ENCODE measurements around the gene PSME3IP1. TPM values are rescaled to one million over a fixed set of nuclear protein-coding genes. Genes with fewer than 3 reads are reported as not detected.
"Not testable (repeated sequence)": the region's sequence is repeated elsewhere in the genome, so short reads cannot be mapped to it uniquely, and the experiment has no call there.

Gene PSME3IP1
- total RNA-seq (2014; rRNA removed; shearing (Covaris generic)): 88.5 and 119 TPM in 2 replicates

DNA sequence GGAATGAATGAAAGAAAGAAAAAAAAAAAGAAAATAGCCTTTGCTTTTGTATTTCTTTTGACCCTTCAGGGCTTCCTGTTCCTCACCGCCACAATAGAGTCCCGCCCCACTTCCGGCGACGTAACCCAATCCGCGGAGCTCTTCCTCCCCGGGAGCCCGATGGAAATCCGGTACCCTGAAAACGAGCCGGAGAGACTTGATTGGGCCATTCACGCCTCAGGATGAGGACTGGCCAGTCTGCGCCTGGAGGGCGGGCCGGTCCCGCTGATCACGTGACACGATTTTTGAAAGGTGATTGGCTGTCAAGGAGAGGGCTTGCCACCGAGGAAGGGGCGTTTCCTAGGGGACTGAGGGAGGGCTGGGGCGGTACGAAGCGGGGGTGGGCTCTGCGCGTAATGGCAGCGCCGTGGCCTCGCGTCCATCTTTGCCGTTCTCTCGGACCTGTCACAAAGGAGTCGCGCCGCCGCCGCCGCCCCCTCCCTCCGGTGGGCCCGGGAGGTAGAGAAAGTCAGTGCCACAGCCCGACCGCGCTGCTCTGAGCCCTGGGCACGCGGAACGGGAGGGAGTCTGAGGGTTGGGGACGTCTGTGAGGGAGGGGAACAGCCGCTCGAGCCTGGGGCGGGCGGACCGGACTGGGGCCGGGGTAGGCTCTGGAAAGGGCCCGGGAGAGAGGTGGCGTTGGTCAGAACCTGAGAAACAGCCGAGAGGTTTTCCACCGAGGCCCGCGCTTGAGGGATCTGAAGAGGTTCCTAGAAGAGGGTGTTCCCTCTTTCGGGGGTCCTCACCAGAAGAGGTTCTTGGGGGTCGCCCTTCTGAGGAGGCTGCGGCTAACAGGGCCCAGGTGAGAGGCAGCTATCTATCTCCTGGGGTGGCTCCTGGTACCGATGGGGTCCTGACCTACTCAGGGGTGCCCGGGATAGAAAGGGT is at the start of gene PSME3IP1, which contains the start of gene RSPRY1:
Gene PSME3IP1, minus strand, starts transcription at position 95 of the 927 bp plus-strand sequence. CDS start 12,185 bp downstream, outside the sequence.
Gene RSPRY1, plus strand, starts transcription at position 385 of the 927 bp plus-strand sequence. CDS start 18,330 bp downstream, outside the sequence.
- DNase-seq (ENCODE audit: low read depth): peak; percentile 99

- peak; percentile 71 for DNase-seq (ENCODE audit: low read depth)
Measured at GRCh38 chr16:57235128-57236021, 49.5 kb upstream of the PSME3IP1 start.

DNA sequence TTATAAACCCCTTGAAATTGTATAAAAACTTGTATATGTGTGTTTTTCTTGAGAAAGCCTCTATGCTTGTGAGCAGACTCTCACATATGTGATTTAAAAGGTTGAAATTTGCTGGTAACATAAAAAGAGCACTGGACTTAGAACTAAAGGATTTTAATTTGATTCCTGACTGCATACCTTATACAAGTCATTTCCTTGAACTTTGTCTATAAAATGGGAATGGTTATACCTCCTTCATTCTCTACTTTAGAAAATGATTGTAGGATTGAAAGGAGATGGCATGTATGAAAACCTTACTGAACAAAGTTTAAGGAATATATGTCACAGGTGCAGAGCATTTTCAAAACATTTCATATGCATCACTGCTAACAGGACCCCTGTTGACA is 48.9 kb upstream of the PSME3IP1 start:
- DNase-seq (ENCODE audit: low read depth): no peak

- no peak for DNase-seq (ENCODE audit: low read depth)
Measured at GRCh38 chr16:57233944-57234706, 48.3 kb upstream of the PSME3IP1 start.

- no peak for DNase-seq (ENCODE audit: low read depth)
Measured at GRCh38 chr16:57231821-57232350, 46.0 kb upstream of the PSME3IP1 start.

DNA sequence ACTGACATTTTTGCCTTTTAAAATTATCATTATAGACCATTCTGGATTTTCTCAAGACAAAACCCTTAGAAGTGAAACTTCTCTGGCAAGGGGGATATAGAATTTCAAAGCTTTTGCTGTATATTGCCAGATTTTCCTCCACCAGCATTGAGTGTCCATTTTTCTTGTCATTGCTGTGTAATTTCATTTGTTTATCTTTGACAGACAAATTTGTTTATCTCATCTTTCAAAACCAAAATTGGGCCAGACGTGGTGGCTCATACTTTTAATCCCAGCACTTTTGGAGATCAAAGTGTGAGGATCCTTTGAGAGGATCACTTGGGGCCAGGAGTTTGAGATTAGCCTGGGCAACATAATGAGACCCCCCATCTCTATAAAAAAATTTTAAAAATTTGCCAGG is 43.2 kb upstream of the PSME3IP1 start:
- no peak for DNase-seq (ENCODE audit: low read depth)

- DNase-seq (ENCODE audit: low read depth): no peak
Measured at GRCh38 chr16:57226701-57227621, 41.1 kb upstream of the PSME3IP1 start.

- DNase-seq (ENCODE audit: low read depth): no peak
Measured at GRCh38 chr16:57225978-57226377, 40.1 kb upstream of the PSME3IP1 start.

DNA sequence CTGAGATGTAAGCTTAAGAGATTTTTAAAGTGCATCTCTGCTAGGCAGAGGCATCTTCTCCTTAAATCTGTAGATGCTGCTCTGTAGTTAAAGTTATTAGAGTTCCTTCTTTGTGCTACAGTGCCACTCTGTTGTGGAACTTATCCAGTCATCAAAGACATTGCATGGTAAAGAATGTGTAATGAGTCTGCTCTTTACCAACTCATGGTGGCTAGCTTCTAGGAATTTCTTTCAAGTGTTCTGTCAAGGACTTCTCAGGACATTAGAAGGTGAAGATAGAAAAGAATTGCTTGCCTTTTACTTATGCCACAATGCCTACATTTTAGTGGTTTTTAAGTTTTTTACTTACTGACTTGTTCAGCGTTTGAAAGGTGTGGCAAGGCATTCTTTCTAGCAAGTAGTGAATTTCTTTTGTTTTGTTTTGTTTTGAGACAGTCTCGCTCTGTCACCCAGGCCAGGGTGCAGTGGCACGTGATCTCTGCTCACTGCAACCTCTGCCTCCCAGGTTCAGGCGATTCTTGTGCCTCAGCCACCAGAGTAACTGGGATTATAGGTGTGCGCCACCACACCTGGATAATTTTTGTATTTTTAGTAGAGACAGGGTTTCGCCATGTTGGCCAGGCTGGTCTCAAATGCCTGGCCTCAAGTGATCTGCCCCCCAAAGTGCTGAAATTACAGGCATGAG is 39.0 kb upstream of the PSME3IP1 start:
- no peak for DNase-seq (ENCODE audit: low read depth)

GRCh38 chr16:57223057-57223456 is 37.2 kb upstream of the PSME3IP1 start:
- DNase-seq (ENCODE audit: low read depth): no peak

DNA sequence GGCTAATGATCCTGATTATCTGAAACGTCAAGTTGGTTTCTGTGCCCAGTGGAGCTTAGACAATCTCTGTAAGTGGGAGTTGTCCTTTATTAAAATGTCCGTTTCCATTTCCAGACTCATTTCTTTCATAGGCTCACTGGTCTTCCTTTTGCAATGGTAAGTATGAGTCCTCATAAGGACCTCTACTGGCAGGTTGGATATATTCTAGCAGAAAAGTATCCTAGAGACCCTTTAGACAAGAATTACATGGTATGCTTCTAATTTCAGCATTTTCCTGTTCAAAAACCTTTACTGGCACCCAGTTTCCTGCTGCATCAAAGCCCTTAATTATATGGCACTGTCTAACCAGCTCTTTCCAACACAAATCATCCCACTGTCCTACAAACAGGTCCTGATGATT is 31.1 kb upstream of the PSME3IP1 start:
- DNase-seq (ENCODE audit: low read depth): no peak

DNA sequence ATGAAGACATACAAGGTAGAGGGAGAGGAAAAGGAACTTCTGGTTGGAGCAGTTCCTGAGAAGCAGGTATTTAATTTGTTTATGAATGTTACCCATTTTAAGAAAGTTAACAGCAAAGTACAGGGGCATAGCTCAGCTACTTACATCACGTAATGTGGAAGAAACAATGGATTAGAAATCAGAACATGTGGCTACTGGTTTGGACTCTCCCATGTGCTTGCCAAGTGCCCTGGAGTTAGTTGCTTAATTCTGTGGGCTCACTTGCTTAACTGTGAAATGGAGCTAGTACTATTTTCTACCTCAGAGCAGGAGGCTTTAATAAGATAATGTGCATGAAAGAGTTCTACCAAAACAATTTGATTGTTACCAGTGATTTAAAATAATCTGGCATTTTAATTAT is 27.6 kb upstream of the PSME3IP1 start:
- no peak for DNase-seq (ENCODE audit: low read depth)

DNA sequence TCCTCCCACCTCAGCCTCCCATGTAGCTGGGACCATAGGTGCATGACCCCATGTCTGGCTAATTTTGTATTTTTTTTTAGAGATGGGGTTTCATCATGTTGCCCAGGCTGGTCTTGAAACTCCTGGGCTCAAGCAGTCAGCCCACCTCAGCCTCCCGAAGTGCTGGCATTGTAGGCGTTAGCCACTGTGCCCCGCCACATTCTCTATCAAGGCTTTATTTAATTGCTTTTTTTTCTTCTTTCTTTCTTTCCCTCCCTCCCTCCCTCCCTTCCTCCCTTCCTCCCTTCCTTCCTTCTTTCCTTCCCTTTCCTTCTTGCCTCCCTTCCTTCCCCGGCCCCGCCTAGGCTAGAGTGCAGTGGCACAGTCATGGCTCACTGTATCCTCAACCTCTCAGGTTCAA is 23.9 kb upstream of the PSME3IP1 start:
- DNase-seq (ENCODE audit: low read depth): no peak

DNA sequence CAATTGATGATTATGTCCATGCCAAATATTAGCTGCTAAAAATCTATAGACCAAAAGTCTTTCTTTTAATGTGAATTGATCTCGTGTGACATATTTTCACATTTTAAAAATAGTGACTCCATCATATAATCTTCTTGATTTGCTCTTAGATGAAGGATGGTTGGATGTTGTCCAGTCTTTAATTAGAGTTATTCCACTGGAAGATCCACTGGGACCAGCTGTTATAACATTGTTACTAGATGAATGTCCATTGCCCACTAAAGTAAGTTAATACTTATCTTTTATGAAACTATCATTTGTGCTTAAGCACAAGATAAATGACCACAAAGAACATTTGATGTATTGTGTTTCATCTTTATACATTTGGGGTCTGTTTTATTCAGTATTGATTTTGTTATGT is 23.1 kb upstream of the PSME3IP1 start:
- no peak for DNase-seq (ENCODE audit: low read depth)

GRCh38 chr16:57204675-57205074 is 18.8 kb upstream of the PSME3IP1 start:
- no peak for DNase-seq (ENCODE audit: low read depth)

DNA sequence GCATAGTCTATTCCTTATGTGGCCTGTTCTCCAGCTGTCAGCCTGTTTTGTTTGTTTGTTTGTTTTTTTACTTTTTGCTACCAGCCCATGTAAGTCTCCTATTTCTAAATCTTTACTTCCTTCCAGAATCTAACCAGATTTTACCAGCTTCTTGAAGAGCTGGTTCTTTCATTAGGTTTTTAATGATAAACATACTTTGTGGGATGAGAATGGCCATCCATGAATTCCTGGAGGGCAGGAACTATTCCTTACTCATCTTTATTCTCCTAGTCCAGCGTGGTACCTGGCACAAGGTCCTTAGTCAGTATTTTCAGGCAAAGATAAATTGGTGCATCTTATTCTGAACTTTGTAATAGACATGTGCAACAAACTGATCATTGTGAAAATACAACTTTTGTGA is 17.6 kb upstream of the PSME3IP1 start:
- no peak for DNase-seq (ENCODE audit: low read depth)

DNA sequence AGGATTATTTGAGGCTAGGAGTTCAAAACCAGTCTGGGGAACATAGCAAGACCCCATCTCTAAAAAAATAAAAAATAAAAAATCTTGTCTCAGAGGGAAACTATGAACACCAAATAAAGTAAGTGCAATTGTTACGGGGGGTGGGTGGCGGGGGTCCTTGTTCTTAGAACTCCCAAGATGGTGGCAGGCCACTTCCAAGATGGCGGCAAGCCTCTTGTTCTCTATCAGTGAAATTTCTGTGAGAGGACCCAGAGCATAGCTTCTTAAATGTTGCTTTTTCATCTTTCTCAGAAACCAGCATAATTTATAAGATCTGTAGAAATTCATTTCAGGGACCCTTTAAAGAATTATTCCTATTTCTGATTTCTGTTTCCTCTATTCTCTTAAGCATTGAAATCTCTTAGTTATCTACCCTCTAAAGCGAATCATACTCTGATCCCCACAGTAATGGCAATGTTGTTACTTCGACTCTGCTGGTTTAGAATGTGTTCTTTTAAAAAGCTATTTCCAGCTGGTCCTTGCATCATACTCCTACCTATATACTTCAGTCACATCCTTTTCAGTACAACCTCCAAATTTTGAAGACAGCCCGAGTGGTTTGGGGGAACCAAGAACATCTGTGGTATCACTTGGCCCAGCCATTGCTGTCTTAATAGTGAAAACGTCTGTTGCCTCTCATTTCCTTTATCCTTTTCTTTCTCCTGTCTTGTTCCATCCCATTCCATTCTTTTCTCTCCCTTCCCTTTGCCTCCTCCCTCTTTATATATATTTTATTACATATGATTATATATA is 16.5 kb upstream of the PSME3IP1 start:
- DNase-seq (ENCODE audit: low read depth): no peak

DNA sequence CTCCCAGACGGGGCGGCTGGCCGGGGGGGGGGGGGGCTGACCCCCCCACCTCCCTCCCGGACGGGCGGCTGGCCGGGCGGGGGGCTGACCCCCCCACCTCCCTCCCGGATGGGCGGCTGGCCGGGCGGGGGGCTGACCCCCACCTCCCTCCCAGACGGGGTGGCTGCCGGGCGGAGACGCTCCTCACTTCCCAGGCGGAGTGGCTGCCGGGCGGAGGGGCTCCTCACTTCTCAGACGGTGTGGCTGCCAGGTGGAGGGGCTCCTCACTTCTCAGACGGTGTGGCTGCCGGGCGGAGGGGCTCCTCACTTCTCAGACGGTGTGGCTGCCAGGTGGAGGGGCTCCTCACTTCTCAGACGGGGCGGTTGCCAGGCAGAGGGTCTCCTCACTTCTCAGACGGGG is 15.1 kb upstream of the PSME3IP1 start:
- not testable (repeated sequence) for DNase-seq (ENCODE audit: low read depth)

- DNase-seq (ENCODE audit: low read depth): not testable (repeated sequence)
Measured at GRCh38 chr16:57200321-57200720, 14.5 kb upstream of the PSME3IP1 start.

Data from RPMI7951 (cell line).